Stimulated activated naive CD8-positive, alpha-beta T cell treated with anti-CD3 and anti-CD28 coated beads, Interleukin-15, amount 100 ng/mL, for 72 hours (primary cell): ENCODE data around the gene ARHGAP23.

Experiments
- ATAC-seq: fragments of 150-1000 bp; cut with Tn5 transposase; 2 replicates; pipeline ENCODE4 v1.10.0; 2021; ENCODE audit warnings: mild to moderate bottlenecking, moderate library complexity
- DNase-seq, 2 donors: peaks; one replicate each; pipeline ENCODE4 v3.0.0; 2021 to 2022
- H3K27ac Mint-ChIP-seq, 2 donors: one replicate each; pipeline ENCODE4 v1.8.0; 2022; ENCODE audit warnings: mild to moderate bottlenecking in 2 of 2, mixed read lengths in 2 of 2, moderate library complexity in 2 of 2
- H3K27me3 Mint-ChIP-seq: one replicate; pipeline ENCODE4 v1.8.0; 2022; ENCODE audit warnings: mixed read lengths
- H3K4me1 Mint-ChIP-seq: one replicate; pipeline ENCODE4 v1.8.0; 2022; ENCODE audit warnings: mild to moderate bottlenecking, mixed read lengths
- H3K4me3 Mint-ChIP-seq, 2 donors: one replicate each; pipeline ENCODE4 v1.8.0; 2022; ENCODE audit warnings: mild to moderate bottlenecking in 2 of 2, mixed read lengths in 2 of 2, moderate library complexity in 1 of 2
- H3K9me3 Mint-ChIP-seq, 2 donors: one replicate each; pipeline ENCODE4 v1.8.0; 2022; ENCODE audit warnings: mixed read lengths in 2 of 2

Gene ARHGAP23, protein sequence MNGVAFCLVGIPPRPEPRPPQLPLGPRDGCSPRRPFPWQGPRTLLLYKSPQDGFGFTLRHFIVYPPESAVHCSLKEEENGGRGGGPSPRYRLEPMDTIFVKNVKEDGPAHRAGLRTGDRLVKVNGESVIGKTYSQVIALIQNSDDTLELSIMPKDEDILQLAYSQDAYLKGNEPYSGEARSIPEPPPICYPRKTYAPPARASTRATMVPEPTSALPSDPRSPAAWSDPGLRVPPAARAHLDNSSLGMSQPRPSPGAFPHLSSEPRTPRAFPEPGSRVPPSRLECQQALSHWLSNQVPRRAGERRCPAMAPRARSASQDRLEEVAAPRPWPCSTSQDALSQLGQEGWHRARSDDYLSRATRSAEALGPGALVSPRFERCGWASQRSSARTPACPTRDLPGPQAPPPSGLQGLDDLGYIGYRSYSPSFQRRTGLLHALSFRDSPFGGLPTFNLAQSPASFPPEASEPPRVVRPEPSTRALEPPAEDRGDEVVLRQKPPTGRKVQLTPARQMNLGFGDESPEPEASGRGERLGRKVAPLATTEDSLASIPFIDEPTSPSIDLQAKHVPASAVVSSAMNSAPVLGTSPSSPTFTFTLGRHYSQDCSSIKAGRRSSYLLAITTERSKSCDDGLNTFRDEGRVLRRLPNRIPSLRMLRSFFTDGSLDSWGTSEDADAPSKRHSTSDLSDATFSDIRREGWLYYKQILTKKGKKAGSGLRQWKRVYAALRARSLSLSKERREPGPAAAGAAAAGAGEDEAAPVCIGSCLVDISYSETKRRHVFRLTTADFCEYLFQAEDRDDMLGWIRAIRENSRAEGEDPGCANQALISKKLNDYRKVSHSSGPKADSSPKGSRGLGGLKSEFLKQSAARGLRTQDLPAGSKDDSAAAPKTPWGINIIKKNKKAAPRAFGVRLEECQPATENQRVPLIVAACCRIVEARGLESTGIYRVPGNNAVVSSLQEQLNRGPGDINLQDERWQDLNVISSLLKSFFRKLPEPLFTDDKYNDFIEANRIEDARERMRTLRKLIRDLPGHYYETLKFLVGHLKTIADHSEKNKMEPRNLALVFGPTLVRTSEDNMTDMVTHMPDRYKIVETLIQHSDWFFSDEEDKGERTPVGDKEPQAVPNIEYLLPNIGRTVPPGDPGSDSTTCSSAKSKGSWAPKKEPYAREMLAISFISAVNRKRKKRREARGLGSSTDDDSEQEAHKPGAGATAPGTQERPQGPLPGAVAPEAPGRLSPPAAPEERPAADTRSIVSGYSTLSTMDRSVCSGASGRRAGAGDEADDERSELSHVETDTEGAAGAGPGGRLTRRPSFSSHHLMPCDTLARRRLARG (N-terminal part only)

DNA sequence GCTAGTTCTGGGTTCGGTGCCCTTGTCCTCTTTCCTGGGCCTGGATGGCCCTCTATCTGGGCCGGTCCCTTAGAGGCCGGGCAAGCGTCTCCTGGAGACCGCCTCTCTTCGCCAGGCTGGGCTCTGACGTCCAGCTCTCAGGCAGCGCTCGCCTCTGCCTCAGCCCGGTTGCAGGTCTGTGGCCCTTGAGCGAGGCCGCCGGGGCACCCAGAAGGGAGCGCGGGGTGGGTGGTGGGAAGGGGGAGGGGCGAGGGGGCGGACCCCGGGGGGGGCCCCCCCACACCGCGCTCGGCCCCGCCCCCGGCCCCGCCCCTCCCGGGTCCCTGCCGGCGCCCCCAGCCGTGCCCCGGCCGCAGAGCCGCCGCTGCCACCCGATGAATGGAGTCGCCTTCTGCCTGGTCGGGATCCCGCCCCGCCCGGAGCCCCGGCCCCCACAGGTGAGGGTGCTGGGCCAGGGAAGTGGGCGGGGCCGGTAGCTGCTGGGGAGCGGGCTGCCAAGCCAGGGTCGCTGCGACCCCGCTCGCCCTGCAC, at the start of gene ARHGAP23:
Gene ARHGAP23, plus strand, starts transcription at position 353 of the 531 bp plus-strand sequence. Its CDS starts 22 bp downstream, at position 375.
- peak; percentile 32 to 37 for DNase-seq
- peaks cover 42% of the 10 kb centered on the region for H3K4me1 Mint-ChIP-seq
- peak; percentile 59 for ATAC-seq
- H3K27me3 Mint-ChIP-seq = peaks cover 66% of the 10 kb centered on the region
- H3K4me3 Mint-ChIP-seq = peak within 1 kb of the TSS; percentile 73 to 77
- peak within 1 kb of the TSS in 1 of 2 donors; percentile 41 for H3K27ac Mint-ChIP-seq
- no peaks in the 10 kb centered on the region for H3K9me3 Mint-ChIP-seq

DNA sequence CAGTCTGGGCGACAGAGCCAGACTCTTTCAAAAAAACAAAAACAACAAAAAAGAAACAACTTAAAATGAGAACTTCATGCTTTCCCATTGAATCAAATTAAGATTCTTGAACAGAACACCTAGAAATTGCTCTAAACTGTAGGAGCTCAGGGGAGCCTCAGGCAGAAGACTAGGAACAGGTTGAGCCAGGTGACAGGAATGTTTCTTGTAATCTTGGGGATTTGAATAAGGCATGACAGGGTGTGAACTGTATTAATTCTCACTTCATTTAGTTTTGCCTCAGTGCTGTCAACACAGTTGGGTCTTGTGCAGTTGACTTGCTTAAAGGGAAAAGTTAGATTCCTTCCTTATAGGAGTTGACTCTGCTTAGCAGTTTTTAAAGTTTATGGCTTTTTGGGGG, 48.8 kb upstream of the ARHGAP23 start:
- DNase-seq = no peak
- no peak for ATAC-seq

DNA sequence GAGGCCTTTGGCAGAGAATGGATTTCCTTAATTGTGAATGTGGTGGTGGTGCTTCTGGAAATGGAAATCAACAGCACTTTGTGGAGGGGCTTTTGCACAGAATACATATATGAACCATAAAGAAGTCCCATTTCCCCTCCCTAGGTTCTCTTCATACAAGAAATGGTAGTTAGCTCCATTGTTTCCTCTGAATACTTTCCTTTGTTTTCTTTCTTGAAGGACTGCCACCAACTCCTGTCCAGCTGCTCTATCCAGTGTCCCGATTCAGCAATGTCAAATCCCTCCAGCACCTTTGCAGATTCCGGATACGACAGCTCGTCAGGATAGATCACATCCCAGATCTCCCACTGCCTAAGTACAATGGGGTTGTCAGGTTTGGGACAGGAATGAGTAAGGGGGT, 33.2 kb upstream of the ARHGAP23 start:
- DNase-seq = no peak
- ATAC-seq = no peak
- H3K27ac Mint-ChIP-seq = no peak overlapping the region
- no peak overlapping the region for H3K4me3 Mint-ChIP-seq
- no peaks in the 10 kb centered on the region for H3K9me3 Mint-ChIP-seq
- H3K4me1 Mint-ChIP-seq = no peaks in the 10 kb centered on the region
- H3K27me3 Mint-ChIP-seq = no peaks in the 10 kb centered on the region

More for the DNA sequence above, 48.8 kb upstream of the ARHGAP23 start:
- no peak overlapping the region for H3K27ac Mint-ChIP-seq
- H3K9me3 Mint-ChIP-seq = no peaks in the 10 kb centered on the region
- no peaks in the 10 kb centered on the region for H3K27me3 Mint-ChIP-seq
- no peaks in the 10 kb centered on the region for H3K4me1 Mint-ChIP-seq
- no peak overlapping the region for H3K4me3 Mint-ChIP-seq

DNA sequence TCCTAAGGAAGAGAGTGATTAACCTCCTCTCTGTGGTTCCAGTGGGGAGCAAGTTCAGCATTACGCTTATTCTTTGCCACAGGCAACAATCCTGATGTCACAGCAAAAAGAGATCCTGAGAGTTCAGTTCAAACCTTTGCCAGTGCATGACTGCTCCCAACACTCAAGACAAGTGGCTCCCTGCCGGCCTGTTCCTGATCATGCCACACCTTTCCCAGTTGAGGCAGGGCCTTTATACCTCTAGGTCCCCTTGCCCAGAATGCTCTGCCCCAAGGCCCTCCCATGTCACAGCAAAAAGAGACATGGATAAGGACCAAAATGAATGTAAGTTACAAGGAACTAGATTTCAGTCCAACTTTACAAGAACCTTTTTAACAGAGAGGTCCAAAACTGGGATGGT, 31.0 kb upstream of the ARHGAP23 start:
- Mint-ChIP-seq H3K27me3 (no peaks in the 10 kb centered on the region), H3K4me1 (no peaks in the 10 kb centered on the region), H3K9me3 (no peaks in the 10 kb centered on the region), H3K4me3 (no peak overlapping the region), H3K27ac (no peak overlapping the region)
- ATAC-seq = no peak
- DNase-seq = no peak

DNA sequence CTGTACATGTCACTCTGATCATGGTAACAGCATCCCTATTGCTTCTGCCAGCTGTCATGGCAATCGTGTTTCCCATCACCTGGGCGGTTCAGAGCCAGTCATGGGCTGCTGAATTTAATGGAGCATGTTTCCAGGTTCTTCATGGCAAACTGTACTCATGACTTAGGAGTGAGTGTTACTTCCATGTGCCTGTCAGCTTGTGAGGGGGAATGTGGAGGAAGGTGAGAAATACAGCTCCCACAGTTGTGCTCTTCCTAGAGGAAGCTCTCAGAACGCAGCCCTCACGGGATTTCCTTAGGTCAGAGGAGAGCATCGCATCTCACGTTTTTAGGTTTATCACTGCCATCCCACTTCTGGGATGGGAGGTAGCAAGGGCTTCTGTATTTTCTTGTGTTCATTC, 28.0 kb upstream of the ARHGAP23 start:
- Mint-ChIP-seq H3K27ac (no peak overlapping the region), H3K9me3 (no peaks in the 10 kb centered on the region)

DNA sequence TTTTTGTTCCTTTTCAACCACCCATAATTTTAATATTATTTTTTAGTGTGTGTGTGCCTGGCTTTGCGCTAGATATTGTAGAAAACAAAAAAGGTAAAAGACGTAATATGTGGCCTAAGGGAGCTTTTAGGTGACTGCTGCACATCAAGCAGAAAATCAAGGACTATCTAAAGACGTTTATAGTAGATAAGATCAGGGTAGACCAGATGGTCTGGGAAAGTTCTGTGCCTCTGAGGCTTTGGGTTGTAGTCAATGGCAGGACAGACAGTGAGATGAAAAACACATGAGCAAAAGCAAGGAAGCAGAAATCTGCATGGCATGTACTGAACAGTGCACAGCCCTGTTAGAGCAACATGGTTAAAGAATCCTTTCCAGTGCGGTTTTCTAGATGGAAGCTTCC, 26.8 kb upstream of the ARHGAP23 start:
- H3K9me3 Mint-ChIP-seq = no peaks in the 10 kb centered on the region
- H3K27me3 Mint-ChIP-seq = no peaks in the 10 kb centered on the region
- no peak overlapping the region for H3K4me3 Mint-ChIP-seq
- H3K27ac Mint-ChIP-seq = no peak overlapping the region
- ATAC-seq (no peak), DNase-seq (no peak)
- H3K4me1 Mint-ChIP-seq = no peaks in the 10 kb centered on the region

More for the DNA sequence above, 28.0 kb upstream of the ARHGAP23 start:
- H3K27me3 Mint-ChIP-seq = no peaks in the 10 kb centered on the region
- H3K4me3 Mint-ChIP-seq = no peak overlapping the region
- no peak for ATAC-seq
- H3K4me1 Mint-ChIP-seq = no peaks in the 10 kb centered on the region
- no peak for DNase-seq

DNA sequence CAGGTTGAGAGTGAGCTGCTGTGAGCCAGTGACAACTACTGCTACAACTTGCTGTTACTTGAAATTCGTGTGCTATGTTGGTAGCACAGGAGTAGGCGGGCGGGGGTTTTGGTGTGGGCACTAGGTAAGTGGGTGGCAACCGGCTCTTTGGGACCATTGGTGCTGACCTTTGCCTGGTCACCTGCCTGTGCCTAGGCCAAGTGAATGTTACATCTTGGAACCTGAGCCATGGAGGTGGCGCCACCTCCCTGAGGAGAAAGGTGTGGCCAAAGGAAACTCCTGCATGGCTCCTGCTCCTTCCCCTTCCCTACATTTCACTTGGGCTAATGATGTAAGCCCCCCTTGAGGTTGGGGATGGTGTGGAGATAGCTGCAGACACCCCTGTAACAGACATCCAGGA, 25.4 kb upstream of the ARHGAP23 start:
- Mint-ChIP-seq H3K4me3 (no peak overlapping the region), H3K4me1 (no peaks in the 10 kb centered on the region), H3K27me3 (no peaks in the 10 kb centered on the region), H3K27ac (peak overlapping the region in 1 of 2 donors; percentile 42), H3K9me3 (no peaks in the 10 kb centered on the region)
- DNase-seq (no peak), ATAC-seq (no peak)

DNA sequence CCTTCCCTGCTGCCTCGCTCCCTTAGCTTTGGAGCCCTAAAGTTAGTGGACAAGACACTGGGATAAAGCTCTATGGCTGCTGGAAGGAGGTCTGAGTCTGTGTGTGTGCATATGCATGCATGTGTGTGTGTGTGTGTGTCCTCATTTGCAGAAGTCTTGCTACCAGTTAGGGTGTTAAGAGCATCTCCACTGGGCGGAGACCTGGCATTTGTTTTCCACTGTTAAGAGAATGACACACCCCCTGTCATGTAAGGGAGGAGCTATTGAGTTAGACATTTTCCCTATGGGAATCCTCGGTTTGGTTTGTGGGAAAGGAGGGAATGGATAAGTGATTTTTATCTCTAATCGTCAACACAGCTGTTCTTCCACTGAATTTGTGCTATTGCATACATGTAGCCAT, 24.8 kb upstream of the ARHGAP23 start:
- Mint-ChIP-seq H3K4me1 (no peaks in the 10 kb centered on the region), H3K4me3 (no peak overlapping the region), H3K27ac (no peak overlapping the region), H3K9me3 (no peaks in the 10 kb centered on the region), H3K27me3 (no peaks in the 10 kb centered on the region)
- no peak for DNase-seq
- no peak for ATAC-seq

DNA sequence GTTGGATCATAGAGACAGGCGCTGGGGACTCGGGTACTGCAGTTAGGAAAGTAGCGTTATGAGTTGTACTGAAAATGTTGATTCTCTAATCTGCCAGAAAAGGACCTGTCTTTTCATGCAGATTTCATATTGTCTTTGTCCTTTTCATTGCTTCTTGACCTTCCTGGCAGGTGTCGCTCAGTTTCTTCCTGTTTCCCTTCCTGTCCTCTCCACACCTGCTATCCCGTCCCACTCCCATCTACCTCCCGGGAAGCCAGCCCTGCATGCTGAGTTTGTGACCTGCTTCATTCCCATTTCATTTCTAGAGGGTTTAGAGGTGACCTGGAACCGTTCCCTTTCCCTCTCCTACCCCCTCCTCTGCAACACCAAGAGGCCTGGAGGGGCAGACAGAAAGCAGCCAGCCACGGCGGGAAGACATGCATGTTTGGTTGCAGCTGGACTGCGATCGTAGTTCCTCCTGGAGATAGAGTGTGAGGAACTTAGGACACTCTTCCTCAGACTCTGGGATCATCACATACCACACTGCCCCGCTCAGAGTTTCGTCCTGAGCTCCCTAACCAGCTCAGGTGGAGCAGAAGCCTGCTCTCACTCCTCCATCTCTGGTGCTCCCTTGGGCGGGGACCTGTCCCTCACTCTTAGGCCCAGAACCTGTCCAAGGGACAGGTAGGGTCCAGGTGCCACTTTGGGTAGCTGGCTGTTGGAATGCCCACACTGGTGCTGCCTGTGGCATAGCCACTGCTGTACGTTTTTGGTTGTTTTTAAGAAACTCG, 23.9 kb upstream of the ARHGAP23 start:
- no peak overlapping the region for H3K4me3 Mint-ChIP-seq
- DNase-seq = no peak
- H3K9me3 Mint-ChIP-seq = no peaks in the 10 kb centered on the region
- no peaks in the 10 kb centered on the region for H3K27me3 Mint-ChIP-seq
- ATAC-seq = no peak
- no peak overlapping the region for H3K27ac Mint-ChIP-seq
- no peaks in the 10 kb centered on the region for H3K4me1 Mint-ChIP-seq

DNA sequence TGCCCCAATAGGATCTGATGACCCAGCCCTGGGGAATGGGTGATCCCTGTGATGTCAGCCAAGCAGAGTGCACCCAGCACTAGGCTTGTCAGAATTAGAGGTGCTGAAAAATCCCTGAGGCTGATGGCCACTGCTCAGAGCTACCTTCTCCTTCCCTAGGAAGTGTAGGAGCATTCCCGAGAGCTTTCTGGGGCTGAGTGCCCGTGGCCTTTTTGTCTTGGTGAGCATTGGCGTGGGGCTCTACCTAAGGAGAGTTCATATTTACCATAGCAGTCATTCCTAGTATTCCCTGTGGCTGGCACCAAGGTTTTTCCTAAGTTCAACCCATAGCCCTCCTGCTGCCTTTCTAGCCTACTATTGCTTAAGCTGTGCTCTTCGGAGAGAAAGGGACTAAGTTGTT, 22.6 kb upstream of the ARHGAP23 start:
- Mint-ChIP-seq H3K4me3 (no peak overlapping the region), H3K4me1 (no peaks in the 10 kb centered on the region), H3K9me3 (no peaks in the 10 kb centered on the region), H3K27me3 (peaks cover 7% of the 10 kb centered on the region), H3K27ac (peak overlapping the region in 1 of 2 donors; percentile 32)
- DNase-seq = no peak
- no peak for ATAC-seq

DNA sequence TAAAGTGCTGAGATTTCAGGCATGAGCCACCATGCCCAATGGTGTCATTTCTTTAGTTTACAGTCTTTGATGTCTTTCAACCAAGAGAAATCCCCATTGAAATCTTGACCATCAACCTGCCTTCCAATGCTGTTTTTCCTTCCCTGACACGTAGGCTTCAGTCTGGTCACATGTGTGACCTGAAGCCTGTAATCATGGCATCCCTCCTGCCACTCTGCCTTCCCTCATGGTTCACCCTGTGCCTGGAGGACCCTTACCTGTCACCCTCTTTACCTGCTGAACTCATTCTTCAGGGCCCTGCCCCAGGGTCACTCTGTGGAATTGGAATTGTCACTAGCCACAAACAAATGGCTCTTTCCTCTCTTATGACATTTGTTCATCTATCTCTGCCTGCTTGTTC, 18.1 kb upstream of the ARHGAP23 start:
- Mint-ChIP-seq H3K4me3 (no peak overlapping the region), H3K9me3 (no peaks in the 10 kb centered on the region), H3K4me1 (peaks cover 9% of the 10 kb centered on the region), H3K27me3 (peaks cover 30% of the 10 kb centered on the region), H3K27ac (peak overlapping the region in 1 of 2 donors; percentile 27)
- ATAC-seq = no peak
- no peak for DNase-seq

DNA sequence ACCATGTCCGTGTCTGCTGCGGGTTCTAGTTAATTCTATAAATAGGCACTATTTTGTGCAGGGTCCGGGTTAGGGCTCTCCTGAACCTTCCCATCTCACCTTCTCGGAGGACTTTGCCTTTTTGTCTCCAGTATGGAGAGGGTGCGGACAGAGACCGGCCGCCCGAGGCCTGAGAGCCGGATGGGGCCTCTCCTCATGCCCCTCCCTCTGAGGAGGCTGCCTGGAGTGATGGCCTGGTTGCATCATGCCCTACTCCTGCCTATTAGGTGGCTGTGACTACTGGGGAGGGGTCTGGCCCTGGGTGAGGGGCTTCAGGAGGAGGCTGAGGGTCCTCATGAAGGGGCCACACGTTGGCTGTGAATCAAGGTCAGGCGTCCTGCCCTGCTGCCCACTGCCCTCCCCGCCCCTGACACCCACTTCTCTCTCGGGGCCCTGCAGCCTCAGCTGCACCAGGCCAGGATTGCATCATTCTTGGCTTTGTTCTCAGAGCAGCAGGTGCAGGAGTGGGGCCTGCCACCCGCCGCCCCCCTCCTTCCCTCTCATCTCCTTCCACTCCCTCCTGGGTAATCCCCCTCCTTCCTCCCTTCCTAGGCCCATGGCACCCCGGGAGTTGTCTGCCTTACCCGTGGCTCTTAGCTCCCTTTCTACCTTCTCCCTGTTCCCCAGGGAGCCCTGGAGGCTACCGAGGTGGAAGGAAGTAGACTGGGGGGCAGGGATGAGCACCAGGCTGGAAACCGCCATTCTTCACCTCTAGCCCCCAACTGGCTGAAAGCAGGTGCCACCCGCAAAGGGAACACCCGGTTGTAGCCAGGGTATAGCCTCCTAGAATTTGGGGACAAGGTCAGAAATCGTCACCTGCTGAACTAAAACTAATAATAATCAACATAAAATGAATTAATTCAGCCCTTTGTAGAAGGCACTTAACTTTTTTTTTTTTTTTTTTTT, 12.7 kb upstream of the ARHGAP23 start:
- ATAC-seq = peak; percentile 86
- H3K27ac Mint-ChIP-seq = peak overlapping the region; percentile 100
- peaks cover 74% of the 10 kb centered on the region for H3K27me3 Mint-ChIP-seq
- H3K4me3 Mint-ChIP-seq = peak overlapping the region; percentile 87 to 91
- DNase-seq = peak; percentile 81 to 82
- H3K4me1 Mint-ChIP-seq = peaks cover 48% of the 10 kb centered on the region
- H3K9me3 Mint-ChIP-seq = no peaks in the 10 kb centered on the region

DNA sequence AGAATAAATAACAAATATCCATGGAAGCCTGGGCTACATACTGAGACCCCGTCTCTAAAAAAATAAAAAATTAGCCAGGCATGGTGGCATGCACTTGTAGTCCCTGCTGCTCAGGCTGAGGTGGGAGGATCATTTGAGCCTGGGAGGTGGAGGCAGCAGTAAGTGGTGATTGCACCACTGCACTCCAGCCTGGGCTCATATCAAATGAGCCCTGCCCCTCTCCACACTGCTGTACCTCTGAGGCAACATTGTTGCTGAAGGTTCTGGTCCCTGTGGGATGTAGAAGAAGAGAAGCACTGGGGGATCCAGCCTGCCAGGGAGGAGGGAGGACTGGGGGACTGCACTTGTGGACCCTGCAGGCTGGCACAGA, 11.4 kb upstream of the ARHGAP23 start:
- Mint-ChIP-seq H3K27me3 (peaks cover 74% of the 10 kb centered on the region), H3K27ac (peak overlapping the region; percentile 59 to 87), H3K4me3 (no peak overlapping the region), H3K9me3 (no peaks in the 10 kb centered on the region), H3K4me1 (peaks cover 53% of the 10 kb centered on the region)
- ATAC-seq (no peak), DNase-seq (no peak)
